Panc1 (cell line): ENCODE measurements around the gene FARS2. TPM values are rescaled to one million over a fixed set of nuclear protein-coding genes. Genes with fewer than 3 reads are reported as not detected.

Experiments used
- ATAC-seq: fragments of 200-7000 bp; cut with Tn5 transposase; 2 replicates; pipeline ENCODE4 v1.9.1; 2020; ENCODE audit warnings: mild to moderate bottlenecking, moderate library complexity
- BruUV-seq: library from RNA; stranded (reverse); fragments of 400-500 nt; replicated peaks from 2 replicates; lab custom pipeline; 2021; lab: Mats Ljungman, UMichigan
- CTCF ChIA-PET: fragments of 300-600 bp; sonication (Branson Sonifier 250); formaldehyde crosslinking; loops from one replicate; lab custom pipeline; 2022; ENCODE audit warnings: antibody characterized with exemption; lab: Charles Lee
- POLR2A ChIA-PET: fragments of 300-600 bp; sonication (Branson Sonifier 250); formaldehyde crosslinking; loops from one replicate; lab custom pipeline; 2022; ENCODE audit warnings: antibody characterized with exemption; lab: Charles Lee
- DNase-seq: peaks from one replicate; pipeline ENCODE4 v3.0.0-alpha.2; 2010; ENCODE audit warnings: low read depth, low spot score
- H3K27ac ChIP-seq: 2 replicates; pipeline ENCODE4 v1.5.1; 2011; ENCODE audit warnings: mild to moderate bottlenecking, low read length, inconsistent platforms
- H3K27me3 ChIP-seq: fragments of 200-500 bp; sonication (Bioruptor generic); 2 replicates; pipeline ENCODE4 v1.6.0; 2014; ENCODE audit warnings: low read length, inconsistent platforms; ENCODE audit not compliant: control insufficient read depth, insufficient read depth
- H3K36me3 ChIP-seq: fragments of 200-500 bp; sonication (Bioruptor generic); 2 replicates; pipeline ENCODE4 v1.5.1; 2014; ENCODE audit warnings: inconsistent platforms, mild to moderate bottlenecking, low read length, moderate library complexity; ENCODE audit not compliant: control insufficient read depth, insufficient read depth
- H3K4me1 ChIP-seq: 2 replicates; pipeline ENCODE4 v1.5.1; 2011; ENCODE audit warnings: inconsistent platforms, mild to moderate bottlenecking, low read length, moderate library complexity; ENCODE audit not compliant: control insufficient read depth, insufficient read depth
- H3K4me3 ChIP-seq, 2 experiments: 2 replicates each; pipeline ENCODE4 v1.5.1; 2011 to 2012; ENCODE audit warnings: low read depth in 2 of 2, low read length in 2 of 2, mild to moderate bottlenecking in 2 of 2, inconsistent platforms in 1 of 2, moderate library complexity in 1 of 2
- H3K9me3 ChIP-seq: fragments of 200-500 bp; sonication (Bioruptor generic); 2 replicates; pipeline ENCODE4 v1.5.1; 2014; ENCODE audit warnings: low read depth, mild to moderate bottlenecking, inconsistent platforms, low read length, moderate library complexity; ENCODE audit not compliant: control insufficient read depth, insufficient read depth
- POLR2AphosphoS5 ChIP-seq: IDR thresholded peaks from 2 replicates; pipeline ENCODE4 v1.6.1; 2012; ENCODE audit warnings: mild to moderate bottlenecking, low read depth, low read length, moderate library complexity
- SIN3A ChIP-seq: IDR thresholded peaks from 2 replicates; pipeline ENCODE4 v1.6.1; 2012; ENCODE audit warnings: low read depth, mild to moderate bottlenecking, low read length, moderate library complexity, borderline replicate concordance; ENCODE audit not compliant: insufficient read depth
- TCF7L2 ChIP-seq: IDR thresholded peaks from 2 replicates; pipeline ENCODE4 v1.6.1; 2011; ENCODE audit warnings: mild to moderate bottlenecking, low read depth, low read length, inconsistent platforms
- in situ Hi-C: cut with HindIII; loops from 2 replicates; pipeline ENCODE4 v1.10.0; 2016; ENCODE audit warnings: low sequenced_read_pairs, low pct_unique_long_range_greater_than_20kb
- intact Hi-C: fragments of 100-400 bp; cut with micrococcal nuclease; formaldehyde crosslinking; loops from one replicate; pipeline ENCODE4 v1.10.0; 2022; ENCODE audit not compliant: unreplicated experiment
- total RNA-seq: library from RNA; stranded (reverse); gene quantifications from one replicate; pipeline ENCODE4 v1.2.1, GENCODE V29; 2021; ENCODE audit not compliant: unreplicated experiment
- TF ChIP-seq, protein P1 (sequence below): fragments of 450-650 bp; IDR thresholded peaks from 2 replicates; pipeline ENCODE4 v1.5.1; 2017; ENCODE audit warnings: mild to moderate bottlenecking
- TF ChIP-seq, protein P2 (sequence below), 2 experiments: IDR thresholded peaks; 2 replicates each; pipeline ENCODE4 v1.6.1; 2011 to 2012; ENCODE audit warnings: low read depth in 2 of 2, control low read depth in 1 of 2, low read length in 1 of 2, mild to moderate bottlenecking in 1 of 2, moderate library complexity in 1 of 2; ENCODE audit not compliant: insufficient read depth in 1 of 2

FARS2 gene
- total RNA-seq, 1 experiment from 2014 or later: 12.8 TPM

DNA sequence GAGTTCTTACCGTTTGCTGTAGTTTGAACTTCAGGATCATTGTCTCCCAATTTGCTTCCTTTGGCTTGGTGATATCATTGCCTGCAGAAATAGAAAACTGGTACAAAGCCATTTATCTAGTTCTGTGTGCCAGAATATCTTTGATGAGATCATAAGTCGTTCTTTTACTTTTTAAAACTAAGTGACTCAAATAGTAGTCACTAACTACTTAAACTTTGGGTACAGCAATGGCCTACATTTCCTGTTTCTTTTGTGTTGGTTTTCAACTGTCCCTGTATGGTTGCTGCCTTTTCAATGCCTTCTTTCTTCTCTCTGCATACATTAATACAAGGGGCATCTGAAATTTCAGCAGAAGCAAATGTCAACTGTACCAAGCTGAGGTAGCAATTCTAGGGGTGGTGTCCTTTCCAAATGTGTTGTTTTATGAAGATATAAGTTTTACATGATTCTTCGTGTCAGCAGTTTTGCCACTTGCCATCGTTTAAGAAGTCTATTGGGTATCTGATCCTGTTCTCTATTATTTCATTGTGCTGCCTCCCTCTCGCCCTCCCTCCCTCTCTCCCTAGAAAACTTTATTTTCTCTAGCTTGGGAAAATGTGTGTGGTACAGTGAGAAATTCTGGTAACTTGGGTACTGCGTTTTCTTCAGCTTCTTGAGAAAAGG lies 238.5 kb downstream of the FARS2 start:
- intact Hi-C loops (no loop called here), in situ Hi-C loops (no loop called here)
- no TSS peak for BruUV-seq
- no peaks in the 10 kb centered on the region for H3K9me3 ChIP-seq
- H3K27me3 ChIP-seq: no peaks in the 10 kb centered on the region
- ATAC-seq (no peak), DNase-seq (no peak)
- POLR2A ChIA-PET: no interaction called here
- no peaks in the 10 kb centered on the region for H3K36me3 ChIP-seq
- no peak overlapping the region for H3K4me3 ChIP-seq
- H3K4me1 ChIP-seq: no peaks in the 10 kb centered on the region
- CTCF ChIA-PET: no interaction called here
- TF ChIP-seq TCF7L2: no peak
- TF ChIP-seq POLR2AphosphoS5: no peak
- no peak for TF ChIP-seq SIN3A
- TF ChIP-seq, protein P1, sequence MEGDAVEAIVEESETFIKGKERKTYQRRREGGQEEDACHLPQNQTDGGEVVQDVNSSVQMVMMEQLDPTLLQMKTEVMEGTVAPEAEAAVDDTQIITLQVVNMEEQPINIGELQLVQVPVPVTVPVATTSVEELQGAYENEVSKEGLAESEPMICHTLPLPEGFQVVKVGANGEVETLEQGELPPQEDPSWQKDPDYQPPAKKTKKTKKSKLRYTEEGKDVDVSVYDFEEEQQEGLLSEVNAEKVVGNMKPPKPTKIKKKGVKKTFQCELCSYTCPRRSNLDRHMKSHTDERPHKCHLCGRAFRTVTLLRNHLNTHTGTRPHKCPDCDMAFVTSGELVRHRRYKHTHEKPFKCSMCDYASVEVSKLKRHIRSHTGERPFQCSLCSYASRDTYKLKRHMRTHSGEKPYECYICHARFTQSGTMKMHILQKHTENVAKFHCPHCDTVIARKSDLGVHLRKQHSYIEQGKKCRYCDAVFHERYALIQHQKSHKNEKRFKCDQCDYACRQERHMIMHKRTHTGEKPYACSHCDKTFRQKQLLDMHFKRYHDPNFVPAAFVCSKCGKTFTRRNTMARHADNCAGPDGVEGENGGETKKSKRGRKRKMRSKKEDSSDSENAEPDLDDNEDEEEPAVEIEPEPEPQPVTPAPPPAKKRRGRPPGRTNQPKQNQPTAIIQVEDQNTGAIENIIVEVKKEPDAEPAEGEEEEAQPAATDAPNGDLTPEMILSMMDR: no peak
- no peak overlapping the region for H3K27ac ChIP-seq

DNA sequence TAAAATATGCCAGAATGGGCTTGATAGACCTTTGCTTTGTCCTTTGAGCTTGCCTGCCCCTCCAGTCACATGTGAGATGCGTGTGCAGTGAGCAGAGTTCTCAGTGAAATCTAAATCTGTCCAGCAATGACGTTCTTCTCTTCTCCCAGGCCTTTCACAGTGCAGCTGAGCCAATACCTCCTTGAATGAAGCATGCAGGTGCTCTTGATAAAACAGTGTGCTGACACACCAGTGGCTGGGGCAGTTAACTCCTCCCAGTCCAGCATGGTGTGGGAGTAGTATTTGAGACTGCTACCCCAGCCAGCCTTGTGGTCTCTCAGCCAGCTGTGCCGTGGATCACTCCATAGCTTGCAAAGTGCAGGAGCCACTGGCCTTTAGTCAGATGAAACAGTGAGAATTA lies 240.5 kb downstream of the FARS2 start:
- CTCF ChIA-PET: no interaction called here
- DNase-seq (no peak), ATAC-seq (no peak)
- in situ Hi-C loops: no loop called here
- Histone ChIP-seq H3K36me3 (no peaks in the 10 kb centered on the region), H3K27ac (no peak overlapping the region), H3K4me3 (no peak overlapping the region), H3K9me3 (no peaks in the 10 kb centered on the region), H3K27me3 (no peaks in the 10 kb centered on the region), H3K4me1 (no peaks in the 10 kb centered on the region)
- POLR2A ChIA-PET: no interaction called here
- intact Hi-C loops: no loop called here
- BruUV-seq: no TSS peak
- TF ChIP-seq, protein P1: no peak
- TF ChIP-seq POLR2AphosphoS5: no peak
- TF ChIP-seq, protein P2, sequence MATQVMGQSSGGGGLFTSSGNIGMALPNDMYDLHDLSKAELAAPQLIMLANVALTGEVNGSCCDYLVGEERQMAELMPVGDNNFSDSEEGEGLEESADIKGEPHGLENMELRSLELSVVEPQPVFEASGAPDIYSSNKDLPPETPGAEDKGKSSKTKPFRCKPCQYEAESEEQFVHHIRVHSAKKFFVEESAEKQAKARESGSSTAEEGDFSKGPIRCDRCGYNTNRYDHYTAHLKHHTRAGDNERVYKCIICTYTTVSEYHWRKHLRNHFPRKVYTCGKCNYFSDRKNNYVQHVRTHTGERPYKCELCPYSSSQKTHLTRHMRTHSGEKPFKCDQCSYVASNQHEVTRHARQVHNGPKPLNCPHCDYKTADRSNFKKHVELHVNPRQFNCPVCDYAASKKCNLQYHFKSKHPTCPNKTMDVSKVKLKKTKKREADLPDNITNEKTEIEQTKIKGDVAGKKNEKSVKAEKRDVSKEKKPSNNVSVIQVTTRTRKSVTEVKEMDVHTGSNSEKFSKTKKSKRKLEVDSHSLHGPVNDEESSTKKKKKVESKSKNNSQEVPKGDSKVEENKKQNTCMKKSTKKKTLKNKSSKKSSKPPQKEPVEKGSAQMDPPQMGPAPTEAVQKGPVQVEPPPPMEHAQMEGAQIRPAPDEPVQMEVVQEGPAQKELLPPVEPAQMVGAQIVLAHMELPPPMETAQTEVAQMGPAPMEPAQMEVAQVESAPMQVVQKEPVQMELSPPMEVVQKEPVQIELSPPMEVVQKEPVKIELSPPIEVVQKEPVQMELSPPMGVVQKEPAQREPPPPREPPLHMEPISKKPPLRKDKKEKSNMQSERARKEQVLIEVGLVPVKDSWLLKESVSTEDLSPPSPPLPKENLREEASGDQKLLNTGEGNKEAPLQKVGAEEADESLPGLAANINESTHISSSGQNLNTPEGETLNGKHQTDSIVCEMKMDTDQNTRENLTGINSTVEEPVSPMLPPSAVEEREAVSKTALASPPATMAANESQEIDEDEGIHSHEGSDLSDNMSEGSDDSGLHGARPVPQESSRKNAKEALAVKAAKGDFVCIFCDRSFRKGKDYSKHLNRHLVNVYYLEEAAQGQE (IDR thresholded peaks at IDR 0.05; ENCODE audit: insufficient read depth in 1 of 2, low read depth in 2 of 2, low read length in 1 of 2): no peak
- no peak for TF ChIP-seq SIN3A
- TF ChIP-seq TCF7L2: no peak
